GM12892 (cell line): ENCODE results near the gene AK9.
"Not testable (repeated sequence)": the region's sequence is repeated elsewhere in the genome, so short reads cannot be mapped to it uniquely, and the experiment has no call there.

Experiments used
- DNase-seq: peaks from one replicate; pipeline ENCODE4 v3.0.0; 2011; ENCODE audit not compliant: insufficient read length
- FAIRE-seq: peaks from 2 replicates; lab custom pipeline; 2011; peaks lifted over from hg19 to GRCh38; lab: Jason Lieb, UNC
- POLR2A ChIP-seq: IDR thresholded peaks from 2 replicates; pipeline ENCODE4 v1.6.1; 2011; ENCODE audit warnings: low read depth, low read length, control low read depth
- POLR2AphosphoS5 ChIP-seq: IDR thresholded peaks from 2 replicates; pipeline ENCODE4 v1.6.1; 2011; ENCODE audit warnings: low read depth, low read length, control low read depth
- TAF1 ChIP-seq: IDR thresholded peaks from 2 replicates; pipeline ENCODE4 v1.6.1; 2011; ENCODE audit warnings: low read depth, mild to moderate bottlenecking, control low read depth, low read length, borderline replicate concordance

AK9 gene

GRCh38 chr6:109524129-109524528 is 166.9 kb downstream of the AK9 start:
- TF ChIP-seq POLR2A = no peak
- FAIRE-seq = no peak
- DNase-seq = no peak

- FAIRE-seq (no peak), DNase-seq (no peak)
- TF ChIP-seq POLR2AphosphoS5 (no peak), POLR2A (no peak)
Measured at GRCh38 chr6:109523478-109523877, 167.5 kb downstream of the AK9 start.

- TF ChIP-seq TAF1 (no peak), POLR2A (no peak)
- DNase-seq (no peak), FAIRE-seq (no peak)
Measured at GRCh38 chr6:109521080-109521479, 169.9 kb downstream of the AK9 start.

GRCh38 chr6:109519647-109520046 is 171.4 kb downstream of the AK9 start:
- FAIRE-seq, DNase-seq: not testable (repeated sequence)

GRCh38 chr6:109516929-109517328 is 174.1 kb downstream of the AK9 start:
- no peak for DNase-seq
- TF ChIP-seq POLR2AphosphoS5 (no peak), TAF1 (no peak), POLR2A (no peak)
- FAIRE-seq = no peak

GRCh38 chr6:109515781-109516409 is 175.1 kb downstream of the AK9 start:
- TF ChIP-seq TAF1 (no peak), POLR2AphosphoS5 (no peak), POLR2A (no peak)
- FAIRE-seq (no peak), DNase-seq (no peak)

- no peak for TF ChIP-seq POLR2A
- no peak for TF ChIP-seq POLR2AphosphoS5
- no peak for TF ChIP-seq TAF1
- FAIRE-seq (no peak), DNase-seq (no peak)
Measured at GRCh38 chr6:109514946-109515345, 176.1 kb downstream of the AK9 start.

- FAIRE-seq = no peak
- no peak for TF ChIP-seq POLR2AphosphoS5
- TF ChIP-seq POLR2A = no peak
- no peak for TF ChIP-seq TAF1
- no peak for DNase-seq
Measured at GRCh38 chr6:109513571-109514071, 177.4 kb downstream of the AK9 start.

GRCh38 chr6:109512271-109512817 is 178.7 kb downstream of the AK9 start:
- DNase-seq = no peak
- no peak for FAIRE-seq
- TF ChIP-seq POLR2AphosphoS5 = no peak
- no peak for TF ChIP-seq TAF1
- no peak for TF ChIP-seq POLR2A

- no peak for TF ChIP-seq POLR2A
- TF ChIP-seq POLR2AphosphoS5 = no peak
- no peak for TF ChIP-seq TAF1
- DNase-seq (no peak), FAIRE-seq (no peak)
Measured at GRCh38 chr6:109511832-109512231, 179.2 kb downstream of the AK9 start.

GRCh38 chr6:109510358-109510757 is 180.6 kb downstream of the AK9 start:
- no peak for DNase-seq
- FAIRE-seq = no peak
- TF ChIP-seq POLR2AphosphoS5 (no peak), TAF1 (no peak), POLR2A (no peak)

- FAIRE-seq = no peak
- no peak for DNase-seq
- TF ChIP-seq POLR2A (no peak), POLR2AphosphoS5 (no peak), TAF1 (no peak)
Measured at GRCh38 chr6:109508166-109508860, 182.7 kb downstream of the AK9 start.
